ENCODE measurements around the gene CREG2.

GRCh38 chr2:101433465-101433864 is 46.2 kb upstream of the CREG2 start:
- TF ChIP-seq CTCF (IDR thresholded peaks at IDR 0.05; ENCODE audit: low read depth, low read length) (no peak), POLR2A (IDR thresholded peaks at IDR 0.05; ENCODE audit: extremely low read depth, insufficient read length) (no peak), MYC (IDR thresholded peaks at IDR 0.05; ENCODE audit: low read depth, low read length) (no peak)

Data from NB4 (cell line).